Colonic mucosa (tissue), 4 donors: ENCODE data around the gene MOSPD3. TPM values are rescaled to one million over a fixed set of nuclear protein-coding genes. Genes with fewer than 3 reads are reported as not detected.

ENCODE experiments used
- DNase-seq: peaks from one replicate; pipeline ENCODE4 v3.0.0-alpha.2; 2020
- H3K27ac ChIP-seq: fragments of 200-600 bp; one replicate; pipeline ENCODE4 v1.8.0; 2021
- H3K27me3 ChIP-seq: fragments of 200-600 bp; one replicate; pipeline ENCODE4 v1.8.0; 2021
- H3K36me3 ChIP-seq: fragments of 200-600 bp; one replicate; pipeline ENCODE4 v1.8.0; 2021
- H3K4me1 ChIP-seq: fragments of 200-600 bp; one replicate; pipeline ENCODE4 v1.8.0; 2021; ENCODE audit warnings: mild to moderate bottlenecking
- H3K4me3 ChIP-seq: fragments of 200-600 bp; one replicate; pipeline ENCODE4 v1.8.0; 2021
- H3K9ac ChIP-seq, 2 donors: one replicate each; pipeline ENCODE4 v1.7.0; 2013; ENCODE audit warnings: control low read depth in 2 of 2, low read depth in 2 of 2, low read length in 2 of 2
- H3K9me3 ChIP-seq: fragments of 200-600 bp; one replicate; pipeline ENCODE4 v1.8.0; 2021
- intact Hi-C: fragments of 100-400 bp; cut with DNase I; formaldehyde crosslinking; loops from one replicate; pipeline ENCODE4 v1.14.1; 2022
- total RNA-seq, 2 donors: library from RNA; stranded (reverse); fragmentation: NEBNext Ultra II Directional in 1 of 2; extraction: Animal tissue kit (Norgen Biotek cat#: 25700) in 1 of 2; gene quantifications; one replicate each; pipeline ENCODE4 v1.2.1, GENCODE V29; 2021
- TF ChIP-seq, protein P1 (sequence below): fragments of 200-600 bp; IDR thresholded peaks from one replicate; pipeline ENCODE4 v1.8.0; 2022; ENCODE audit warnings: antibody characterized with exemption, mild to moderate bottlenecking
- donor health status: healthy.
- donor health status: DM: no; HTN: no; CAD: no.
- donor health status: DM: no; HTN: no; CAD: no.

MOSPD3 gene
- total RNA-seq, 2 donors from 2014 or later = 15.1 to 16.9 TPM

DNA sequence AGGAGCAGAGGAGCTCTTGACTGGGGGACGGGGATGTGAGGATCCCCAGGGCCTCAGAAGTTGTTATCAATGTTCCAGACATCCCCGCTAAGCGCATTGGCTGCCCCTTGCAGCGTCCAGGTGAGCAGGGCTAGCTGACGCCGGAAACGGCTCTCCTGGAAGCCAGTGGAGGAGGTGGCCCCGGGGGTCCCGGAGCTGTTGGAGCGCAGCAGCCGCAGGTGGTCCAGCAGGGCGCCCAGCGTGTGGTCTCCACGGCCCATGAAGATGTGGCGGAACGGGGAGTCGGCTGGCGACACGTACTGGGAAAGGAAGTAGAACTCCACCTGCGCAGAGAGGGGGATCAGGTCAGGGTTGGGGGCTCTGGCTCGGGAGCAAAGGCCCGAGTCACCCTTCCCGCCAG lies 8.5 kb downstream of the MOSPD3 start:
- intact Hi-C loops = no loop called here
- no peak overlapping the region for H3K27ac ChIP-seq
- no peak for DNase-seq
- H3K9me3 ChIP-seq = no peaks in the 10 kb centered on the region
- H3K9ac ChIP-seq = no peak overlapping the region
- TF ChIP-seq, protein P1, sequence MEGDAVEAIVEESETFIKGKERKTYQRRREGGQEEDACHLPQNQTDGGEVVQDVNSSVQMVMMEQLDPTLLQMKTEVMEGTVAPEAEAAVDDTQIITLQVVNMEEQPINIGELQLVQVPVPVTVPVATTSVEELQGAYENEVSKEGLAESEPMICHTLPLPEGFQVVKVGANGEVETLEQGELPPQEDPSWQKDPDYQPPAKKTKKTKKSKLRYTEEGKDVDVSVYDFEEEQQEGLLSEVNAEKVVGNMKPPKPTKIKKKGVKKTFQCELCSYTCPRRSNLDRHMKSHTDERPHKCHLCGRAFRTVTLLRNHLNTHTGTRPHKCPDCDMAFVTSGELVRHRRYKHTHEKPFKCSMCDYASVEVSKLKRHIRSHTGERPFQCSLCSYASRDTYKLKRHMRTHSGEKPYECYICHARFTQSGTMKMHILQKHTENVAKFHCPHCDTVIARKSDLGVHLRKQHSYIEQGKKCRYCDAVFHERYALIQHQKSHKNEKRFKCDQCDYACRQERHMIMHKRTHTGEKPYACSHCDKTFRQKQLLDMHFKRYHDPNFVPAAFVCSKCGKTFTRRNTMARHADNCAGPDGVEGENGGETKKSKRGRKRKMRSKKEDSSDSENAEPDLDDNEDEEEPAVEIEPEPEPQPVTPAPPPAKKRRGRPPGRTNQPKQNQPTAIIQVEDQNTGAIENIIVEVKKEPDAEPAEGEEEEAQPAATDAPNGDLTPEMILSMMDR = no peak
- no peak overlapping the region for H3K4me3 ChIP-seq
- H3K36me3 ChIP-seq = no peaks in the 10 kb centered on the region
- no peaks in the 10 kb centered on the region for H3K27me3 ChIP-seq
- no peaks in the 10 kb centered on the region for H3K4me1 ChIP-seq

DNA sequence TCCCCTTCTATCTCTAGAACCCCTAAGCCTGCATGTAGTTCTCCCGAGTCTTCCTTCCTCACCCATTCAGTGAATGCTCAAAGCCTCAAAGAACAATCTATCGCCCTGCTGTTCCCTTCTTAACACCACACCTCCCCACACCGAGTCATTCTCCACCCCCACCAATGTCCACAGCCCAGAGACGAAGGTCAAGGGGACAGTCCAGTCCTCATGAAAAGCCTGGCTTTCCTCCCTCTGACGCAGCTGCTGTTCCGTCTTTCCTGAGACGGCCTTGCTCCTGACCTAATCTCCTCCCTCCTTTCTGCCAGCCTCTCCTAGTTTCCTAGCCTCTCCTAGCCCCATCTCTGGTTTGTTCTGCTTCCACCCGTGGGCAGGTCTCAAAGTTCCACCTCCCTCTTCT lies 9.2 kb downstream of the MOSPD3 start:
- Histone ChIP-seq H3K9me3 (no peaks in the 10 kb centered on the region), H3K27ac (no peak overlapping the region), H3K36me3 (no peaks in the 10 kb centered on the region), H3K27me3 (no peaks in the 10 kb centered on the region), H3K4me1 (no peaks in the 10 kb centered on the region), H3K4me3 (no peak overlapping the region), H3K9ac (no peak overlapping the region)
- no peak for DNase-seq
- TF ChIP-seq, protein P1 = no peak
- intact Hi-C loops = no loop called here

DNA sequence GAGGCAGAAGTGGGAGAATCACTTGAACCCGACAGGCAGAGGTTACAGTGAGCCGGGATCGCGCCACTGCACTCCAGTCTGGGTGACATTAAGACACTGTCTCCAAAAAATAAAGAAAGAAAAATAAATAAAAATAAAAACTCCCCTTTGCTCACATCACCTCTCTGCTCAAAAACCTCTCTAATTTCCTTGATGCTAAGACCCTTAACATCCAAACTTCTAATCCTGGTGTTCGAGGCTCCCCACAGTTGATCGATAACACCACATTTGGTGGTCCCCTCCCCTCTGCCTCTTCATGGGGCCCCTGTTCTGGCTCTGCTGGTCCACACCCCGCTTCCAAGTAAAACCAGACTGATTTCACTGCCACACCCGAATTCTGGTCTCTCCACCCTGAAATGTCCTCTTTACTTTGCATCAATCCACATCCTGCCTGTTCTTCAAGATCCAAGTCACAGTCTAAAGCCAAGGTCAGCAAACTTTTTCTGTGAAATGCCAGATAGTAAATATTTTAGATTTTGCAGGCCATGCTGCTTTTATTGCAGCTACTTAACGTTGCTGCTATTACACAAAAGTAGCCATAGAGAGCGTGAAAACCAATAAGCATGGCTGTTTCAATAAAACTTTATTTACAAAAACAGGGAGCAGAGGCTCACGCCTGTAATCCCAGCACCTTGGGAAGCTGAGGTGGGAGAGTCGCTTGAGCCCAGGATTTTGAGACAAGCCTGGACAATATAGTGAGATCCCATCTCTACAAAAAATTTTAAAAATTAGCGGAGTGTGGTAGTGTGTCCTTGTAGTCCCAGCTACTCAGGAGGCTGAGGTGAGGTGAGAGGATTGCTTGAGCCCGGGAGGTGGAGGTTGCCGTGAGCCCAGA lies 11.8 kb downstream of the MOSPD3 start:
- Histone ChIP-seq H3K9me3 (no peaks in the 10 kb centered on the region), H3K9ac (peak overlapping the region in 1 of 2 donors; percentile 12), H3K27ac (no peak overlapping the region), H3K4me3 (no peak overlapping the region), H3K36me3 (no peaks in the 10 kb centered on the region), H3K27me3 (no peaks in the 10 kb centered on the region), H3K4me1 (no peaks in the 10 kb centered on the region)
- DNase-seq = no peak
- intact Hi-C loops = no loop called here
- TF ChIP-seq, protein P1 = no peak

DNA sequence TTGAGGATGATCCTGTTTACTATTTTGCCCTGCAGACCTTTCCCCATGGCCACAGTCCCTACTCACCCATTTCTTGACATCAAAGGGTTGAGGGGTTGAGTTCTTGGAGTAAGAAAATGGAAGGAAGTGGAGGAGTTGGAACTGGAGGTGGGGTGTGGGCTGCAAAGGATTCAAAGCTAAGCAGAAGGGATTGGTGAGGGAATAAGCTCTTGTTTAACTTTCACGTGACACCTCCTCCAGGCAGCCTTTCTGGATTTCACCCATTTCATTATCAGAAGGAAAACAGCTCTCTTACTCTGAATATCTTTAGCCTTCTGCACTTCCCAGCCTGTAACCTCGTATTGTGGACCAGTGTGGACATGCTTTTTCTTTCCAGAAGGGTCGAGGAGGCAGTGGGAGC lies 13.7 kb downstream of the MOSPD3 start:
- Histone ChIP-seq H3K27me3 (no peaks in the 10 kb centered on the region), H3K9me3 (no peaks in the 10 kb centered on the region), H3K4me3 (no peak overlapping the region), H3K4me1 (no peaks in the 10 kb centered on the region), H3K36me3 (no peaks in the 10 kb centered on the region), H3K9ac (no peak overlapping the region), H3K27ac (no peak overlapping the region)
- intact Hi-C loops = no loop called here
- TF ChIP-seq, protein P1 = no peak
- DNase-seq = no peak

DNA sequence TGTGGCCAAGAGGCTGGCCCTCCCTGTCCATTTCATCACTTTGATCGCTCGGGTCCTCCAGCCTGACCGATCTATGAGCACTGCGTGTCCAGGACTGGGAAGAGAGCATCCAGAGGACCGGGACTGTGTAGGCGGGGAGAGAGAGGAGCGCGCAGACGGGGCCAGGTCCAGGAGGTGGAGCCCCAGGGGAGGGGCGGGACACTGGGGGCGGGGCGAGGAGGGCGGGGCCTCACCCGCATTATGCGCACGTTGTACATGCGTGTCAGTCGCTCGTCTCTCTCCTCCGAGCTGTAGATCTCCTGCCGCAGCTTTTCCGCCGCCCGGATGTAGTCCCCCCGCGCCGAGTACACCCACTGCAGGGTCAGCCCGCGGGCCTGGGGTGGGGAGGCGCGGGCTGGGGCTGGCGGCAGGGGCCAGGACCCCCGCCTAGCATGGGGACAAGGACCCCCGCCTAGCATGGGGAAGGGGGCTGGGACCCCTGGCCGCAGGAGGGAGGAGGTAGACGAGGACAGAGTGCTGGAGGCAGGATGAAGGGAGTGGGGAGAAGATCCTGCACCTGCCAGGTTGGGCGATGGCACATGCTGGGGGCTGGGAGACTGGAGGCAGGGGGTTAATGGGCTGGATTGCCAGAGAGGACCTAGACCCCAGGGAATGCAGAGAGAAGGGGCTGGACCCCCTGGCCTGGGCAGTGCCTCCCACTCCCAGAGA lies 14.3 kb downstream of the MOSPD3 start:
- H3K4me1 ChIP-seq = no peaks in the 10 kb centered on the region
- H3K27me3 ChIP-seq = no peaks in the 10 kb centered on the region
- DNase-seq = peak; percentile 90
- H3K9ac ChIP-seq = peak overlapping the region in 1 of 2 donors; percentile 60
- H3K9me3 ChIP-seq = no peaks in the 10 kb centered on the region
- intact Hi-C loops = no loop called here
- H3K27ac ChIP-seq = no peak overlapping the region
- no peaks in the 10 kb centered on the region for H3K36me3 ChIP-seq
- TF ChIP-seq, protein P1 = no peak
- peak overlapping the region; percentile 27 for H3K4me3 ChIP-seq
